Esophagus squamous epithelium (tissue), 4 donors: ENCODE results near the gene DCC.

Experiments
- CTCF ChIP-seq, 6 experiments: fragments of 450-650 bp in 4 of 6; fragments of 200-600 bp in 2 of 6; sonication (generic) in 2 of 6; IDR thresholded peaks; one replicate each; pipeline ENCODE4 v1.5.1; 2016 to 2019; ENCODE audit warnings: antibody characterized with exemption in 6 of 6, mild to moderate bottlenecking in 4 of 6, moderate library complexity in 4 of 6
- POLR2A ChIP-seq, 4 donors: fragments of 450-650 bp; IDR thresholded peaks; one replicate each; pipeline ENCODE4 v1.6.1; 2017; ENCODE audit warnings: antibody characterized with exemption in 4 of 4, mild to moderate bottlenecking in 4 of 4, moderate library complexity in 3 of 4

GRCh38 chr18:52679354-52679753 is 339.4 kb downstream of the DCC start:
- no peak for TF ChIP-seq CTCF (IDR thresholded peaks at IDR 0.05)
- TF ChIP-seq POLR2A (IDR thresholded peaks at IDR 0.05) = no peak
